GM18505 (cell line): ENCODE data around the gene NUPR2.
A peak's percentile ranks its signal among the peaks of the same experiment; 100 is the strongest.
"Not testable (repeated sequence)": the region's sequence is repeated elsewhere in the genome, so short reads cannot be mapped to it uniquely, and the experiment has no call there.

Experiments used
- ATAC-seq: cut with Tn5 transposase; IDR thresholded peaks from one replicate; pipeline ENCODE4 v1.9.1; 2021; ENCODE audit not compliant: unreplicated experiment
- POLR2A ChIP-seq: IDR thresholded peaks from 4 replicates; pipeline ENCODE4 v1.6.1; 2011; ENCODE audit warnings: borderline replicate concordance; ENCODE audit not compliant: insufficient read depth, insufficient read length; ENCODE audit errors: extremely low read depth

NUPR2 gene, protein sequence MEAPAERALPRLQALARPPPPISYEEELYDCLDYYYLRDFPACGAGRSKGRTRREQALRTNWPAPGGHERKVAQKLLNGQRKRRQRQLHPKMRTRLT

DNA sequence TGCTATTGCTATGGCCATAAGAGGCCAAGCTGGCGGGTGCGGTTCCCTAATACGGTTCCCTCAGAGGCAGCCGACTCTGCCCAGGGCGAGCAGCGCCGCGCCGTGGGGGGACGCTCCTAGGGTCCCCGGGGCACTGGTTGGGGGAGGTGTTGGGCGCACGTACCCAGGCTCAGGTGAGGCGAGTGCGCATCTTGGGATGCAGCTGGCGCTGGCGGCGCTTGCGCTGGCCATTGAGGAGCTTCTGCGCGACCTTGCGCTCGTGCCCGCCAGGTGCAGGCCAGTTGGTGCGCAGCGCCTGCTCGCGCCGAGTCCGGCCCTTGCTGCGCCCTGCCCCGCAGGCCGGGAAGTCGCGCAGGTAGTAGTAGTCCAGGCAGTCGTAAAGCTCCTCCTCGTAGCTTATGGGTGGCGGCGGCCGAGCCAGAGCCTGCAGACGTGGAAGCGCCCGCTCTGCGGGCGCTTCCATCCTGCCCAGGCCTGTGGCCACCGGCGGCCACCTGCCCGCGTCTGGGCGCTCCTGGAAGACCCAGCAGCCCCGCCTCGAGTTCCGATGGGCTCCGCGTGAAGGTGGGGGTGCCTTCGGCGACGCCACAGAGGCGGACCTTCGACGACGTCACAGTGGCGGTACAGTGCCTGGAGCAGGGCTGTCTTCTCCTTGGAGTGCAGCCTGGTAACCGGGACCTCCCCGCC, at the start of gene NUPR2:
NUPR2 (minus strand) TSS at position 566 of the 687 bp plus-strand sequence; CDS start at position 463, 103 bp downstream.
- ATAC-seq: no peak
- no peak for TF ChIP-seq POLR2A

DNA sequence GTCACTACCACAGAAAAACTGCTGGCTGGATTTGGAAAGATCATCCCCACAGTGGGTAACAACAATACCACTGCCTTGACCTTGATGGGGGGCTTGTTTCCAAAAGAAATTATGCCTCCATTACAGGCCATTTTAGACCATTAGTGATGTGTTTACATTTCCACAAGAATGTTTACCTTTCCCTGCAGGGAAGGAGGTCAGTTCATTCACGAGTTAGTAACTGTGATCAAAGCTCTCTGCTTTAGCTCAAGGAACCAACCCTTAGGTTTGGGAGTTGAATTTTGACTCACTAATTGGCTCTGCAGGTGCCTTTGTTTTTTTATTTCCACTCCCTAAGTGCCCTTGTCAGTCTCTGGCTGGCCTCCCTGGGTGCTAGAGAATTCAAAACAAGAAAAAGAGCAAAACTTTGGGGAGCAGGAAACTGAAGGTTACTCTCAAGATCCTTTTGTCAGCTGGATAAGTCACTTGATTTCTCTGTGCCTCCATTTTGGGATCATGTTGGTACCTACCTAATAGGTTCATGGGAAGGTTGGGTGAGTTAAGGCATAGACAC, 41.1 kb upstream of the NUPR2 start:
- ATAC-seq: no peak
- no peak for TF ChIP-seq POLR2A

DNA sequence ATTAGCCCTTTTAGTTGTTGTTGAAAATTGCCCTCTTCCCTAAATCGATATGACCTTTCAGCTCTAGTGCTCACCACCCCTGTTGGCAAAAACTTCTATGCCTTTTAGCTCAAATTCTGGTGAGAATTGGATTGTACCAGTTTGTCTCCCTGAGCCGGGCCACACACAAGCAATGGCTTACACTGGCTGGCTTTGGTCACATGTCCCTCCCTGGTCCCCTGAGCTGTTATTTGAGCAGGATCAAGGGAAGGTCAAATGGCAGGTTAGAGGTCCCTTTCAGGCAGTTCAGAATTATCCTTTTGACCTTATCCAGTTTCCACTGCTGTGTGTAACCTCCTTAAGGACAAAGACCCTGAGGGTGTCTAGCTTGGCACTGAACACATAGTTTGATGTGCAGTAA, 14.8 kb upstream of the NUPR2 start:
- not testable (repeated sequence) for ATAC-seq

DNA sequence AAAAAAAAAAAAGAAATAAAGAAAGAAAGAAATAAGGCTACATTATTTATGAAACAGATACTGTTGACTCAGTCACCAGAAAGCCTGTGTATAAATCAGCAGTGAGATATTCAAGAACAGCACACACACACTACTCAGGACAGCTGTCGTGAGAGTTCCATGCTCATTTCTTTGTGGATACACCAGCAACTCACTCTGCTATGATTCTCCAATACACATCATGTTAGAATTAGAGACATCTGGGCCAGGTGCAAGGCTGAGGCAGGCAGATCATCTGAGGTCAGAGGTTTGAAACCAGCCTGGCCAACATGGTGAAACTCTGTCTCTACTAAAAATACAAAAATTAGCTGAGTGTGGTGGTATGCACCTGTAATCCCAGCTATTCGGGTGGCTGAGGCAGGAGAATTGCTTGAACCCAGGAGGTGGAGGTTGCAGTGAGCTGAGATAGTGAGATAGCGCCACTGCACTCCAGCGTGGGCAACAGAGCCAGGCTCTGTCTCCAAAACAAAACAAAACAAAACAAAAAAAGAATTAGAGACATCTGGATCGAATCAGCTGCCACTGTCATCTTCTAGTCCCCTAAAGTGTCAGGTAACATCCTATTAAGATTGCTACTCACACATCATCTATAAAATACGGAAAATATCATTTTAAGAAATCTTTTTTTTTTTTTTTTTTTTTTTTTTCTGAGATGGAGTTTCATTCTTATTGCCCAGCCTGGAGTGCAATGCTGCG, 11.2 kb upstream of the NUPR2 start:
- no peak for ATAC-seq
- TF ChIP-seq POLR2A: no peak

DNA sequence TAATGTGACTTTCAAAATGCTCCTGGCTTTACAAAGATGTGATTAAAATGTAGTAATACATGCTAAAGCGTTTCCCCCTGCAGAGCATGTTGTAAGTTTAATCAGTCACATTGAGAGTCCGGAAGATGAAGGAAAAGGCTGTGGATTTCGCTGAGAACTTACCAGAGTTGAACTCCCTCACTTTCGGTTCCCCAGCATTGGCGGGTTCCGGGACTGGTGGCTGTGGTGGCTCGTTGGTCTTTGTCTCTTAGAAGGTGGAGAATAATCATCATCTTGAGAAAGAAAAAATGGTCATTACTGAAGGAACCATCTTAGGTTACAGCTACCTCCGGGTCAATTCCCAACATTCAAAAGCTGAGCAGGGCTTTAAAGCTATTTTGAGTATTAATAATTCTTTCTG, 9.6 kb upstream of the NUPR2 start:
- no peak for TF ChIP-seq POLR2A
- ATAC-seq: no peak

DNA sequence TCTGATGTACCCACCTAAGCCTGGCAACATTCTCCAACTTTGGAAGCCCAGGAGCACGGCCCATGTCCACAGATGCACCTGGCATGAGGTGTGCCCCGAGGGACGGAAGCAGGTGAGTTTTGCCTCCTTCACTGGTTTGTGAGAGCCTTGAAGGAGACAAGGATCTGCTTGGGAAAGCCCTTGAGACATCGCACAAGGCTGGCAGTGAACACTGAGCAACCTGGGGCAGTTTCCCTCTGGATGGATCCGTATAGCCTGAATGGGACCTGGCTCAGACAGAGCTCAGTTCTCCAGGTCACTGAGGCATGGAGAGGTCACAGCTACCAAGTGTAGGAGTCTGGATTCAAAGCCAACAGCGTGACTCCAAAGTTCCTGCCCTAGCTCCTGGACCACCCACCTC, 8.8 kb upstream of the NUPR2 start:
- no peak for ATAC-seq
- TF ChIP-seq POLR2A: no peak

DNA sequence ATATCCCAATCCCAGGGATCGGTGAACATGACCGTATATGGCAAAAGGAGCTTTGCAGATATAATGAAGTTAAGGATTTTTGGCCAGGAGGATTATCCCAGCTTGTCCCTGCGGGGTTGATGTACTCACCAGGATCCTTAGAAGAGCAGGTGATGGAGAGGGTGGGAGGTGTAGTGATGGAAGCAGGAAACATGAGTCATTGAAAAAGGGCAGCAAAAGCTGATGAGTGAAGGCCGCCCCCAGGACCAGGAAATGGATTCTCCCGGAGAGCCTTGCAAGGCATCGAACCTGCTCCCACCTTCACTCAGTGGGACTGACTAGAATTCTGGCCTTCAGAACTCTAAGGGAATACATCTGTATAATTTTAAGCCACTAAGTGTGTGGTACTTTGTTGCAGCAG, 5.2 kb upstream of the NUPR2 start:
- TF ChIP-seq POLR2A: no peak
- no peak for ATAC-seq

DNA sequence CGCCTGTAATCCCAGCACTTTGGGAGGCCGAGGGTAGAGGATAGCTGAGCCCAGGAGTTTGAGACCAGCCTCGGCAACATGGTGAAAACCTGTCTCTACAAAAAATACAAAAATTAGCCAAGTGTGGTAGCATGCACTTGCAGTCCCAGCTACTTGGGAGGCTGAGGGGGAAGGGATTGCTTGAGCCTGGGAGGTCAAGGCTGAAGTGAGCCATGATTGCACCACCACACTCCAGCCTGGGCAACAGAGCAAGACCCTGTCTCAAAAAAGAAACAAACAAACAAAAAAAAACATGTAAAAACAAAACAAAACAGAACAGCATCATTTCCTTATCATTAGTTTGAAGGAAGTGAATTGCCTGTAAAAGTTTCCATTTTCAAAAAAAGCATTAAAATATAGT, 4.0 kb downstream of the NUPR2 start:
- ATAC-seq: not testable (repeated sequence)

DNA sequence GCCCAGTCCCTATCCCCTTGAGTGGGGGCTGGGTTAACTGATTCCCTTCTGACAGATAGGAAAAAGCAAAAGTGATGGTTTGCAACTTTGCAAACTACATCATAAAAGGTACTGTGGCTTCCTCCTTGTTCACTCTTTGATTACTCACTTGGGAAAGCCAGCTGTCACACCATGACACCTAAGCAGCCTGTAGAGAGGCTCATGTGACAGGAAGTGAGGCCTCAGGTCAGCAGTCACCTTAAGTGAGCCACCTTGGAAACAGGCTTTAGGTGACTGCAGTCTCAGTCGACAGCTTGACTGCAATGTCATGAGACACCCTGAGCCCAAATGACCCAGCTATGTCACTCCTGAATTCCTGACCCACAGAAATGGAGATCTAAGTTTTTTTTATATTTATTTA, 5.6 kb downstream of the NUPR2 start:
- no peak for ATAC-seq
- TF ChIP-seq POLR2A: no peak

DNA sequence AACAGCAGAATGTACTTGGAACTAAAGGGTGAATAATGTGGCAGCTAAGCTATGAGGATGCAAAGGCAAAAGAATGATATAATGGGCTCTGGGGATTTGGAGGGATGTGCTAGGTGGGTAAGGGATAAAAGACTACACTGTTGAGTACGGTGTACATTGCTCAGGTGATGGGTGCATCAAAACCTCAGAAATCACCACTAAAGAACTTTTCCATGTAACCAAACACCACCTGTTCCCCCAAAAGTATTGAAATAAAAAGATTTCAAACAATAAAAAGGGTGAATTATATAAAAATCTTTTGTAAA, 8.3 kb downstream of the NUPR2 start:
- ATAC-seq: no peak
- TF ChIP-seq POLR2A: no peak

DNA sequence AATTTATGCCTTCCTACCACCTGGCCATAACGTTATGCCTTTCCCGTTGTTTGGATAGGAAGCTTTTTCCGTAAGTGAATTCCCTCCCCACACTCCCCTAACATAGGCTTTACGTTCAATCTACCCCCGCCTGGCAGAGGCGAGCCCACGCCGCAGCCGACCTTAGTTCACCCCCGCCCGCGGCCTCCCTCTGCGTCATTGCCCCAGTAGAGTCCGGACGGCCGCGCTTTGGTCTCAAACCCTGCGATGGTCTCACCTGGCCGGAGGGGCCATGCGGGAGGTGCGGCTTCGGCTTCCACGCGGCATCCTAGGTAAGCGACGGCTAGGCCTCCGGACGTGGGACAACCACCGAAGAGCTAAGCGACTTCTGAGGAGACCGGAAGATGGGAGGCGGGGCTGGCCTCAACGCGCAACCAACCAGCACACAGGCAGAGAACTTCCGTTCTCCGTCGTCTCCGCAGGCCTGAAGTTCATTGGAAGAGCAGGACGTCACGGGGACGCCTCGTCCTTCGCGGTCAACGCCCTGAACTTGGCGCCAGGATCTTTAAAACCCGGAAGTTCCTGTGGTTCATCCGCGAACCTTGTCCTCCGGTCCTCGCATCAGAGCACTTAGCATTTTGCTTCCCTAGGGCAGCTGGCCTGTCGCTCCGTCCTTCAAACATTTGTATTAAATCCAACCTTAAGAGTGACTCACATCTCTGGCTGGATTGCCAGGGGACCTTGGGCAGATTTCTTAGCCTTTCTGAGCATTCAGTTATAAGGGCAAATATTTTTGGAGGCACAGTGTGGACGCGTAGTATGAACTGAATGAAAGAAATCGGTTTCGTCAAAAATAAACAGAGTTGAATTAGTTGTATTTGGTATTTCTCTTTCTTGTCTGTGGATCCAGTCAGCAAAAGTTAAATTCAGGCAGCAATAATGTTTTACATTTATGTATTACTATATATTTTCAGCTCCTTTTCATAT, 9.8 kb downstream of the NUPR2 start, which contains the start of gene CHCHD2:
CHCHD2 (minus strand) TSS at position 369 of the 966 bp plus-strand sequence; CDS start at position 306, 63 bp downstream.
- TF ChIP-seq POLR2A: peak; percentile 85
- peak; percentile 99 for ATAC-seq

DNA sequence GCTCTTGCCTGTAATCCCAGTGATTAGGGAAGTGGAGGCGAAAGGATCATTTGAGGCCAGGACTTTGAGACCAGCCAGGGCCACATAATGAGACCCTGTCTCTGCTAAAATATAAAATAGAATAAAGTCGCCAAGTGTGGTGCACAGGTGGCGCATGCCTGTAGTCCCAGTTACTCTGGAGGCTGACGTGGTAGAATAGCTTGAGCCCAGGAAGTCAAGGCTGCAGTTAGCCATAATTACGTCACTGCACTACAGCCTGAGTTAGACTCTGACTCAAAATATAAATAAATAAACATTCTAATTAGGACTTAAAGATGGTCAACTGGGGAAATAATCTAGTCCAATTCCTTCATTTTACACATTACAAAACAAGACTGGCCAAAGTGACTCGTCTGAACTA, 10.7 kb downstream of the NUPR2 start:
- no peak for ATAC-seq
- TF ChIP-seq POLR2A: no peak

DNA sequence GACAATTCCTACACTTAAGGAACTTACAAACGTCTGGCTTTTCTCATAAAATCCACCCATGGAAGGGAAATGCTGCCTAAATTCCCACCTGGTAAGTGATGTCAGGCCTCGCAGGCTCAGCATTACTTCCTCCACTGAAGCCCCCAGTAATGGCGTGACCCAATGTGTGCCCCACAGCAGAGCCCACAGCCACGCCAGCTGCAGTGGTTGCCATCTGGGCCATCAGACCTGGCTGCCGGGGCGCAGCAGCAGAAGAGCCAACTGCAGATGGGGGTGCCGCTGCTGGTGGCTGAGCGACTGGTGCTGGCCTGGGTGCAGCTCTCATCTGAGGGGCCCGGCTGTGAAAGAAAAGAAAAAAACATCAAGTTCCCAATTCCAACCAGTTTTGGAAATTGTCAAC, 12.1 kb downstream of the NUPR2 start:
- ATAC-seq: not testable (repeated sequence)
